Measurements from ENCODE around the gene EBF4.
"Not testable (repeated sequence)": the region's sequence is repeated elsewhere in the genome, so short reads cannot be mapped to it uniquely, and the experiment has no call there.

Gene EBF4

GRCh38 chr20:2672446-2672845 lies 20.1 kb upstream of the EBF4 start:
- no peak for DNase-seq

- no peak for DNase-seq
Observed at GRCh38 chr20:2673453-2673852, 19.1 kb upstream of the EBF4 start.

- DNase-seq = no peak
Observed at GRCh38 chr20:2680046-2680445, 12.5 kb upstream of the EBF4 start.

GRCh38 chr20:2682040-2682439 lies 10.5 kb upstream of the EBF4 start:
- not testable (repeated sequence) for DNase-seq

- peak; percentile 37 for DNase-seq
Observed at GRCh38 chr20:2684817-2685216, 7.8 kb upstream of the EBF4 start.

GRCh38 chr20:2687514-2687913 lies 5.1 kb upstream of the EBF4 start:
- no peak for DNase-seq

- DNase-seq = peak; percentile 63
Observed at GRCh38 chr20:2688041-2688591, 4.5 kb upstream of the EBF4 start.

GRCh38 chr20:2690213-2690612 lies 2.4 kb upstream of the EBF4 start:
- no peak for DNase-seq

GRCh38 chr20:2690718-2691117 lies 1.9 kb upstream of the EBF4 start:
- no peak for DNase-seq

GRCh38 chr20:2691127-2691526 lies 1.5 kb upstream of the EBF4 start:
- no peak for DNase-seq

GRCh38 chr20:2691663-2692035 lies 931 bp upstream of the EBF4 start:
- no peak for DNase-seq

- DNase-seq = no peak
Observed at GRCh38 chr20:2692886-2693285, 306 bp downstream of the EBF4 start.

- DNase-seq = no peak
Observed at GRCh38 chr20:2693286-2694007, 867 bp downstream of the EBF4 start.

GRCh38 chr20:2694008-2694471 lies 1.5 kb downstream of the EBF4 start:
- no peak for DNase-seq

- no peak for DNase-seq
Observed at GRCh38 chr20:2694519-2694918, 1.9 kb downstream of the EBF4 start.

GRCh38 chr20:2695206-2695983 lies 2.8 kb downstream of the EBF4 start:
- DNase-seq = no peak

GRCh38 chr20:2695984-2696525 lies 3.5 kb downstream of the EBF4 start:
- not testable (repeated sequence) for DNase-seq

- no peak for DNase-seq
Observed at GRCh38 chr20:2696646-2697045, 4.1 kb downstream of the EBF4 start.

GRCh38 chr20:2697768-2698167 lies 5.2 kb downstream of the EBF4 start:
- DNase-seq = no peak

- DNase-seq = no peak
Observed at GRCh38 chr20:2698186-2698817, 5.7 kb downstream of the EBF4 start.

GRCh38 chr20:2698912-2699311 lies 6.3 kb downstream of the EBF4 start:
- no peak for DNase-seq

- no peak for DNase-seq
Observed at GRCh38 chr20:2699775-2700413, 7.3 kb downstream of the EBF4 start.

Data from GDM1 (cell line).